GM12874 (cell line): ENCODE measurements around the gene VPS25.

Experiments used
- CTCF ChIP-seq: IDR thresholded peaks from 2 replicates; pipeline ENCODE4 v1.5.1; 2011; ENCODE audit warnings: low read depth, mild to moderate bottlenecking, control low read depth, low read length, moderate library complexity; ENCODE audit not compliant: insufficient read depth

Gene VPS25

GRCh38 chr17:42748202-42748907 lies 24.9 kb upstream of the VPS25 start:
- TF ChIP-seq CTCF: no peak

GRCh38 chr17:42748908-42749798 lies 24.1 kb upstream of the VPS25 start:
- TF ChIP-seq CTCF: no peak

GRCh38 chr17:42750739-42751344 lies 22.4 kb upstream of the VPS25 start:
- no peak for TF ChIP-seq CTCF

GRCh38 chr17:42751628-42752027 lies 21.6 kb upstream of the VPS25 start:
- no peak for TF ChIP-seq CTCF

GRCh38 chr17:42754782-42755181 lies 18.5 kb upstream of the VPS25 start:
- TF ChIP-seq CTCF: no peak

- no peak for TF ChIP-seq CTCF
These were observed 13.1 kb upstream of the VPS25 start for GRCh38 chr17:42759982-42760651.
